HG03575 (cell line): Measurements from ENCODE around the gene JKAMP.
"Not testable (repeated sequence)": the region's sequence is repeated elsewhere in the genome, so short reads cannot be mapped to it uniquely, and the experiment has no call there.

Experiments
- ATAC-seq: cut with Tn5 transposase; IDR thresholded peaks from one replicate; pipeline ENCODE4 v1.9.1; 2021; ENCODE audit not compliant: unreplicated experiment, insufficient number of reproducible peaks, low FRiP score; ENCODE audit errors: extremely low read depth

Gene JKAMP, protein sequence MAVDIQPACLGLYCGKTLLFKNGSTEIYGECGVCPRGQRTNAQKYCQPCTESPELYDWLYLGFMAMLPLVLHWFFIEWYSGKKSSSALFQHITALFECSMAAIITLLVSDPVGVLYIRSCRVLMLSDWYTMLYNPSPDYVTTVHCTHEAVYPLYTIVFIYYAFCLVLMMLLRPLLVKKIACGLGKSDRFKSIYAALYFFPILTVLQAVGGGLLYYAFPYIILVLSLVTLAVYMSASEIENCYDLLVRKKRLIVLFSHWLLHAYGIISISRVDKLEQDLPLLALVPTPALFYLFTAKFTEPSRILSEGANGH

GRCh38 chr14:59483819-59484638, at the start of gene JKAMP, which contains the start of gene L3HYPDH:
Gene JKAMP, plus strand, starts transcription at chr14:59484517. Its CDS starts 73 bp downstream, at chr14:59484590.
Gene L3HYPDH, minus strand, starts transcription at chr14:59484408. Its CDS starts 92 bp downstream, at chr14:59484316.
- peak; percentile 60 for ATAC-seq

DNA sequence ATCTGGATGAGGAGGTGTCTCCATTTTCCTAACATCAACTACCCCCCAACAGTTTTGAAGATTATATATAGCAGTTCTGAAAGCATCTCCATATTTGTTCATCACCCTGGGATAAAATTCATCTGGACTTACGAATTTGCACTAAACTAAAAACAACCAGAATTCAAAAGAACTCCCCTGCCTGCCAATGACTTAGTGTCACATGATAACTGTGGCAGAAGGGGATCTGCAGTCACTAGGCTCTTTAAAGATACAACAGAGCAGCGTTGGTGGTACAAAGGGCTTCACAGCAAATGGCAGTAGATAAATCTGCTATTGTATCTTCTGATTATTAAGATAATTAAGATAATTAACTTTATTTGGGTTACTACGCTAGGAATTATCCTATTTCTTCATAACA, 49.2 kb upstream of the JKAMP start:
- ATAC-seq: no peak

- ATAC-seq: no peak
Measured at GRCh38 chr14:59435987-59436386, 48.3 kb upstream of the JKAMP start.

GRCh38 chr14:59438195-59438647, 46.1 kb upstream of the JKAMP start:
- ATAC-seq: no peak

DNA sequence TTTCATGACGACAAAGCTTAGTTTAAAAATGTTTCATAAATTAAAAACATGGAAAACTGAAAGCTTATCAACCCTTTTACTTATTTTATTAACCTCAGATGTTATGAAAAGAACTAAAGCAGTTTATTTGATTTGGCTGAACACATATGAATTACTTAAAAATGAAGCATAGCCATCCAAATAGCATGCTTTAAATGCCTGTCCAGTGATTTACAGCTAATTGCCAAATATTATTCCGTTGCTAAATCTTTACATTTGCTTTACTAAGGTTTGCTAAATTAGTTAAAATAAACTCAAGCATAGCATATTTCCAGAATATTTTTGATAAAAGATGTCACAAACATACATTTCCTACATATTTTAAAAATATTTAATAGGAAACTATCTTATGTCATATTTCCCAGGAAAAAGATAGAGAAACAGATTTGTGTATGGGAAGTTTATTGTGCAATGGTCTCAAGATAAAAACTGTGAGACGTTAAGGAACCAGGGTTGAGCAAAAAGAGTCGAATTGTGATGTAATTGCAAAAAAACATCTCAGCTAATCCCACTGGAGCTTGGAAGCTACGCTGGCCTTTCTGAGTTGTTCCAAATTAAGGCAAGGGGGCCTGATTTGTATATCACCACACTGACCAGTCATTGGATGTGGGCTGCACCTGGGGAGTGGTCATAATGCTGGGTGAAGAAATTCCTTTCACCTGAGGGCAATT, 44.9 kb upstream of the JKAMP start:
- no peak for ATAC-seq

GRCh38 chr14:59448673-59449072, 35.6 kb upstream of the JKAMP start:
- not testable (repeated sequence) for ATAC-seq

- ATAC-seq: no peak
Measured at GRCh38 chr14:59450716-59451115, 33.6 kb upstream of the JKAMP start.

DNA sequence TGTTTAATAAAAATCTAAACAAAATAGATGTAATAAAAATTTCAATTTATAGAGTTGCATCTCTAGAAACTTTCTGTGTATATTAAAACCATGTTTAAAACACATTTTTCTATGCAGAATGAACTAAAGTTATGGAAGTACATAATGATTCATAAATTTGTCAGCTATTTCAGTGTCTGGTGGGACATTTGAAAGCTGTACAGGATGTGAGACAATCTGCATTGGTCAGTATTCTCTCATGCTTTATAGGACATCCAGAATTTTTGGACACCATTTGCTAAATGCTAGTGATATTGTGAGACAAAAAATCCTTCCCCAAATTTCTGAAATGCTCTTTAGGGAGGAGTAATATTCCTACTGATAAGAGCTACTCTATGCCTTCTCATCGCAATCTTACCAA, 32.5 kb upstream of the JKAMP start:
- no peak for ATAC-seq

GRCh38 chr14:59454139-59454538, 30.2 kb upstream of the JKAMP start:
- ATAC-seq: no peak

DNA sequence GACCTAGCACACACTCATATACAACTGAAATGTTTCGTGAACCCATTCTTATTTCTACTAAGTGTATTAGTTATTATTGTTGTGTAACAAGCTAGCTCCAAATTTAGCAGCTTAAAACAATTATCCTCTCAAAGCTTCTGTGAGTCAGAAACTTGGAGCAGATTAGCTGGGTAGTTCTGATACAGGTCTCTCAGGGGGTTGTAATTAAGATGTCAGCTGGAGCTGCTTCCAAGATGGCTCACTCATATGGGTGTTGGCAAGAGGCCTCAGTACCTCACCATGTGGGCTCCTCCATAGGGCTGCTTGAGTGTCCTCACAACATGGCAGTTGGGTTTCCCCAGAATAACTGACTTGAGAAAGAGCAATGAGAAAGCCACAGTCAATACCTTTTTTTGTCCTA, 28.9 kb upstream of the JKAMP start:
- no peak for ATAC-seq

GRCh38 chr14:59458486-59458885, 25.8 kb upstream of the JKAMP start:
- no peak for ATAC-seq

DNA sequence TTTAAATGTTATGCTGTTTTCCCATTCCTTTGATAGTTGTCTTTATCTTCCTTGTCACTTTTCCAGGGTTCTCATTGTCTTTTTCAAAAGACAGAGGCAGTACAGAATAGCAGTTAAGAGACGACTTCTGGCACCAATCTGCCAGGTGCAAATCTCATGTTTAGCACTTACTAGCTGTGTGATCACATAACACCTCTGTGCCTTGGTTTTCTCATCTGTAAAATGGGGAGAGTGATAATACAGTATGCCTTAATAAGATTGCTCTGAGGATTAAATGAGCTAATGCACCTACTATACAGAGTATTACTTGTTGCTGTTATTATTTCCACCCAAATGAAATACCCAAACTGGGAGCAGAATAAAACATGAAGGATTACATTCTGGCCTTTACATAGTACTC, 23.9 kb upstream of the JKAMP start:
- ATAC-seq: no peak

DNA sequence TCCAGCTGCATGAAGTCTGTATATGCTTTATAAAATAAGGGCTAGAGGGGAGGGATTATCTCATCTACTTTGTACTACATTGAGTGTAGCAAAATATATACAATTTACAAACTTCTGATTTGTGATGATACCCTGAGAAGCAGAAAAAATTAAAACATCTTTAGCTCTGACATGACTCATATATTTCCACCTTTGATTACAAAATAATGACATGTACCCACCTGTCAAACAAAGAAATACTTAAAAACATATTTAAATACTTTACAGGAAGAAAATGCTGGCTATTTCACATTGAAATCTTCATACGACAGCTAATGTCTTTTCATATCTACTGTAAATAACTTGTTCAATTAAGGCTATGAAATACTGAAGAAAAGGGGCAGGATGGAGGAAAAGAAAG, 22.4 kb upstream of the JKAMP start:
- no peak for ATAC-seq

- no peak for ATAC-seq
Measured at GRCh38 chr14:59463787-59464485, 20.4 kb upstream of the JKAMP start.

DNA sequence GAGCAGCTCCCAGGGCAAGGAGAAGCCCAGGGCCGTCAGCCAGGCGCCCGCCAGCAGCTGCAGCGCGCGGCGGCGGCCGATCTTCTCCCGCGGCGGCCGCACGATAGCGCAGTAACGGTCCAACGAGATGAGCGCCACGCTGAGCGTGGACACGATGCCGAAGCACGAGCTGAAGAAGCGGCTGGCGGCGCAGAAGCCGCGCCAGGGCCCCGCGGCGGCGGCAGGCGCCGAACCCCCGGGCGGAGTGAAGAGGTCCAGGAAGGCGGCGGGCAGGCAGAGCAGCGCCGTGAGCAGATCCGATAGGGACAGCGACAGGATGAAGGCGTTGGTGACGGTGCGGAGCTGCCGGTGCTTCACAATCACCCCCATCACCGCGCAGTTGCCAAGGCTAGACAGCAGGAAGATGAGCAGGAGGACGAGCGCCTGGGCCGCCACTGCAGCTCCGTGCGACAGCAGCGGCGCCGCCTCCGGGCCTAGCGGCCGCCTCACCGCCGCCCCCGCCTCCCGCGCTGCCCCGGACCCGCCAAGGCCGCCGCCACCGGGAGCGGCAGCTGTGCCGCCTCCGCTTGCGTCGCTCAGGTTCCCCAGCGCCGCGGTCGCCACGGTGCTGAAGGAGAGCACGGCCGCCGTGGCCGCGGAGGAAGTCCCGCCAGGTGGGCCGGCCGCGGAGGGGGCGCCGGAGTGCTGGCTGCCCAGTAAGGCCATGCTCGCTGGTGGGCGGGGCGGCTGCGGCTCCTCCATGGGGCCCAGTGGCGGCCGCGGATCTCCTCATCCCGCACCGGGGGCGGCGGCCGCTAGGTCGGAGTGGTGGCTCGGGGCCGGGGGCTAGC, 19.6 kb upstream of the JKAMP start:
- no peak for ATAC-seq

GRCh38 chr14:59465316-59466135, 18.8 kb upstream of the JKAMP start, which contains the start of gene GPR135:
Gene GPR135, minus strand, starts transcription at chr14:59465380. Its CDS starts 154 bp downstream, at chr14:59465226.
- no peak for ATAC-seq

DNA sequence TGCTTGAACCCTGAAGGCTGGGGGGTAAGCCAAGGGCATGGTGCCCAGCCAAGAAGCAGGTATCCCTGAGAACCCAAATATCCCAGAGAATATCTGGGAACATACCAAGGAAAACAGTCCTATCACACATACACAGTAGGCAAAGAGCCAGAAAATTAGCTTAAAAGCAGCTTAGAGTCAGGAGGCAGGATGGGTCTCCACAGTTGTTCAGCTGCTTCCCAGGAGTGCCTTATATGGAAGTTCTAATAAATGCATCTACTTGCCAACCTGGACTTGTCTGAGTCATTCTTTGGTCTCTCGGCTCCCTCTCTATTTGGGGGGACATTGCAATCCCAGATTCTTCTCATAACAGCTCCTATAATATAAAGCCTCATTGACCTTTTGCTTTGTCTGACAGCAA, 10.1 kb upstream of the JKAMP start:
- no peak for ATAC-seq
